ENCODE results near the gene S100G. TPM values are rescaled to one million over a fixed set of nuclear protein-coding genes. Genes with fewer than 3 reads are reported as not detected.

The S100G gene
- total and polyA plus RNA-seq, 2 donors: not detected

GRCh38 chrX:16702700-16703599 lies 53.0 kb downstream of the S100G start:
- no peaks in the 10 kb centered on the region for H3K36me3 ChIP-seq (ENCODE audit: insufficient read depth)
- DNase-seq (ENCODE audit: extremely low spot score): no peak
- H3K27ac ChIP-seq (ENCODE audit: low read depth): no peak overlapping the region
- 91% methylated on average over 15 of the region's 15 CpGs for WGBS
- no peak overlapping the region for H3K4me3 ChIP-seq (ENCODE audit: low read depth, low read length)
- H3K4me1 ChIP-seq (ENCODE audit: insufficient read depth): no peaks in the 10 kb centered on the region

Small RNA genes within 50 kb of the gene (small RNA-seq; reads per million reads assigned to genes)
- not detected for gene MIR548AM

Other genes with a start within 250 kb of the S100G start
- 38.8 TPM for gene CTPS2, start 62.5 kb downstream of the S100G start, total RNA-seq
- 9.9 TPM for gene CTPS2, start 62.5 kb downstream of the S100G start, polyA plus RNA-seq
- 29.9 TPM for gene SYAP1, start 69.5 kb downstream of the S100G start, total RNA-seq
- 9.5 TPM for gene SYAP1, start 69.5 kb downstream of the S100G start, polyA plus RNA-seq
- 12.2 TPM for gene TXLNG, start 136.3 kb downstream of the S100G start, total RNA-seq
- 8.5 TPM for gene TXLNG, start 136.3 kb downstream of the S100G start, polyA plus RNA-seq
- gene RBBP7, start 220.2 kb downstream of the S100G start, total RNA-seq: 128 TPM
- 121 TPM for gene RBBP7, start 220.2 kb downstream of the S100G start, polyA plus RNA-seq

All from urinary bladder (tissue), 4 donors.